WTC11 (cell line): Measurements from ENCODE around the gene TBC1D22A. TPM values are rescaled to one million over a fixed set of nuclear protein-coding genes. Genes with fewer than 3 reads are reported as not detected.

Experiments used
- ATAC-seq: fragments of 200-7000 bp; cut with Tn5 transposase; 2 replicates; pipeline ENCODE4 v1.10.0; 2021; ENCODE audit warnings: mild to moderate bottlenecking, moderate library complexity
- CTCF ChIA-PET: fragments of 300-600 bp; sonication (Branson Sonifier 250); formaldehyde crosslinking; loops from one replicate; lab custom pipeline; 2021; ENCODE audit warnings: antibody characterized with exemption; lab: Charles Lee
- POLR2A ChIA-PET: fragments of 350-600 bp; sonication (Branson Sonifier 250); formaldehyde crosslinking; loops from one replicate; lab custom pipeline; 2021; ENCODE audit warnings: antibody characterized with exemption; lab: Charles Lee
- DNase-seq: peaks from one replicate; pipeline ENCODE4 v3.0.0; 2021; ENCODE audit warnings: low spot score
- H3K27ac Mint-ChIP-seq: 2 replicates; pipeline ENCODE4 v1.8.0; 2021; ENCODE audit warnings: mixed read lengths
- H3K27me3 Mint-ChIP-seq: 2 replicates; pipeline ENCODE4 v1.8.0; 2021; ENCODE audit warnings: low read depth, mild to moderate bottlenecking, moderate library complexity, mixed read lengths
- H3K36me3 Mint-ChIP-seq: 2 replicates; pipeline ENCODE4 v1.8.0; 2021; ENCODE audit warnings: mixed read lengths
- H3K4me1 Mint-ChIP-seq: 2 replicates; pipeline ENCODE4 v1.8.0; 2022; ENCODE audit warnings: mixed read lengths
- H3K4me3 Mint-ChIP-seq: 2 replicates; pipeline ENCODE4 v1.8.0; 2021; ENCODE audit warnings: mild to moderate bottlenecking, moderate library complexity, mixed read lengths
- H3K9me3 Mint-ChIP-seq: 2 replicates; pipeline ENCODE4 v1.8.0; 2021; ENCODE audit warnings: mixed read lengths
- CREB1 ChIP-seq: sonication (generic); formaldehyde crosslinking; IDR thresholded peaks from 2 replicates; pipeline ENCODE4 v1.8.0; 2023; ENCODE audit warnings: mild to moderate bottlenecking, missing genetic modification reagents
- GABPB1 ChIP-seq: sonication (generic); formaldehyde crosslinking; IDR thresholded peaks from 2 replicates; pipeline ENCODE4 v1.8.1; 2023; ENCODE audit warnings: mild to moderate bottlenecking, missing genetic modification reagents
- NR1H2 ChIP-seq: sonication (generic); formaldehyde crosslinking; IDR thresholded peaks from 2 replicates; pipeline ENCODE4 v1.9.0; 2021; ENCODE audit warnings: mild to moderate bottlenecking, moderate library complexity, missing genetic modification reagents
- SP1 ChIP-seq: sonication (generic); formaldehyde crosslinking; conservative IDR thresholded peaks from 2 replicates; pipeline ENCODE4 v1.8.1; 2022; ENCODE audit warnings: missing genetic modification reagents
- ZNF121 ChIP-seq: sonication (generic); formaldehyde crosslinking; IDR thresholded peaks from 2 replicates; pipeline ENCODE4 v1.8.0; 2023; ENCODE audit warnings: missing genetic modification reagents
- ZNF423 ChIP-seq: fragments of 250-450 bp; sonication (Bioruptor Pico); IDR thresholded peaks from 2 replicates; pipeline ENCODE4 v2.1.2; 2022; ENCODE audit warnings: mild to moderate bottlenecking, moderate library complexity
- total RNA-seq: library from RNA; stranded (reverse); gene quantifications from 3 replicates; pipeline ENCODE4 v1.2.3, GENCODE V29; 2021
- TF ChIP-seq, protein P1 (sequence below): sonication (generic); formaldehyde crosslinking; IDR thresholded peaks from 2 replicates; pipeline ENCODE4 v1.8.1; 2023; ENCODE audit warnings: mild to moderate bottlenecking, missing genetic modification reagents, borderline replicate concordance
- TF ChIP-seq, protein P2 (sequence below): sonication (generic); formaldehyde crosslinking; IDR thresholded peaks from 2 replicates; pipeline ENCODE4 v1.8.1; 2022; ENCODE audit warnings: low read depth, missing genetic modification reagents, borderline replicate concordance
- TF ChIP-seq, protein P3 (sequence below): sonication (generic); formaldehyde crosslinking; IDR thresholded peaks from 2 replicates; pipeline ENCODE4 v1.8.1; 2023; ENCODE audit warnings: mild to moderate bottlenecking, missing genetic modification reagents, moderate library complexity
- TF ChIP-seq, protein P4 (sequence below): fragments of 250-450 bp; sonication (Bioruptor Pico); IDR thresholded peaks from 2 replicates; pipeline ENCODE4 v1.8.0; 2021; ENCODE audit warnings: mild to moderate bottlenecking
- TF ChIP-seq, protein P5 (sequence below): sonication (generic); formaldehyde crosslinking; IDR thresholded peaks from 2 replicates; pipeline ENCODE4 v1.8.1; 2023; ENCODE audit warnings: mild to moderate bottlenecking, missing genetic modification reagents

Gene TBC1D22A
- total RNA-seq, 1 experiment from 2014 or later = 18.1 TPM

DNA sequence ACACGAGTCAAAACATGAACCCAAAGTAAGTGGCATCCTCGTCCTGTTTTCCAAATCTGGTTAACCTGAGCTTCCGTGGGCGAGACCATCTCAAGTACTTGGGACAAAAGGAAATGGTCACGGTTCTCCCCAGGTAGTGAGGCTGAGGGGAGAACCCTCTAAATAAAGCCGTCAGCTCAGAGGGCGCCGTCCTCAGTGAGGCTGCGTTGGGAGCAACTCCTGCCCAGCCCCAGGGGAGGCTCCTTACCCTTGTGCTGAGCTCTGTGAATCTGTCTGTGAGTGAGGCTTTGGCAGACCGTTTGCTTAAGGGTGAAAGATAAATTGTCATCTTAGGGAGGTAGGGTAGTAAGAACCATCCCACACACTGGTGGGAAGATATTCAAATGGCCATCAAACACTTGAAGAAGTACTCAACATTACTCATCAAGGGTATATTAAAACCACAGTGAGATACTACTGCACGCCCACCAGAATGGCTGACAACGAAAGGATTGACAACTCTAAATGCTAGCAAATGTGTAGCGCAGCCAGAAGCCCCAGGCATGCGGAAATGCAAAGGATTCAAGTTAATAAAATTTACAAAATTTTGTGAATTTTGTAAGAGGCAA lies 321.0 kb downstream of the TBC1D22A start (continued):
- TF ChIP-seq, protein P1, sequence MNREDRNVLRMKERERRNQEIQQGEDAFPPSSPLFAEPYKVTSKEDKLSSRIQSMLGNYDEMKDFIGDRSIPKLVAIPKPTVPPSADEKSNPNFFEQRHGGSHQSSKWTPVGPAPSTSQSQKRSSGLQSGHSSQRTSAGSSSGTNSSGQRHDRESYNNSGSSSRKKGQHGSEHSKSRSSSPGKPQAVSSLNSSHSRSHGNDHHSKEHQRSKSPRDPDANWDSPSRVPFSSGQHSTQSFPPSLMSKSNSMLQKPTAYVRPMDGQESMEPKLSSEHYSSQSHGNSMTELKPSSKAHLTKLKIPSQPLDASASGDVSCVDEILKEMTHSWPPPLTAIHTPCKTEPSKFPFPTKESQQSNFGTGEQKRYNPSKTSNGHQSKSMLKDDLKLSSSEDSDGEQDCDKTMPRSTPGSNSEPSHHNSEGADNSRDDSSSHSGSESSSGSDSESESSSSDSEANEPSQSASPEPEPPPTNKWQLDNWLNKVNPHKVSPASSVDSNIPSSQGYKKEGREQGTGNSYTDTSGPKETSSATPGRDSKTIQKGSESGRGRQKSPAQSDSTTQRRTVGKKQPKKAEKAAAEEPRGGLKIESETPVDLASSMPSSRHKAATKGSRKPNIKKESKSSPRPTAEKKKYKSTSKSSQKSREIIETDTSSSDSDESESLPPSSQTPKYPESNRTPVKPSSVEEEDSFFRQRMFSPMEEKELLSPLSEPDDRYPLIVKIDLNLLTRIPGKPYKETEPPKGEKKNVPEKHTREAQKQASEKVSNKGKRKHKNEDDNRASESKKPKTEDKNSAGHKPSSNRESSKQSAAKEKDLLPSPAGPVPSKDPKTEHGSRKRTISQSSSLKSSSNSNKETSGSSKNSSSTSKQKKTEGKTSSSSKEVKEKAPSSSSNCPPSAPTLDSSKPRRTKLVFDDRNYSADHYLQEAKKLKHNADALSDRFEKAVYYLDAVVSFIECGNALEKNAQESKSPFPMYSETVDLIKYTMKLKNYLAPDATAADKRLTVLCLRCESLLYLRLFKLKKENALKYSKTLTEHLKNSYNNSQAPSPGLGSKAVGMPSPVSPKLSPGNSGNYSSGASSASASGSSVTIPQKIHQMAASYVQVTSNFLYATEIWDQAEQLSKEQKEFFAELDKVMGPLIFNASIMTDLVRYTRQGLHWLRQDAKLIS = no peak
- TF ChIP-seq CREB1 (CRISPR knock-in tag) (no peak), ZNF121 (CRISPR knock-in tag) (no peak)
- TF ChIP-seq, protein P2, sequence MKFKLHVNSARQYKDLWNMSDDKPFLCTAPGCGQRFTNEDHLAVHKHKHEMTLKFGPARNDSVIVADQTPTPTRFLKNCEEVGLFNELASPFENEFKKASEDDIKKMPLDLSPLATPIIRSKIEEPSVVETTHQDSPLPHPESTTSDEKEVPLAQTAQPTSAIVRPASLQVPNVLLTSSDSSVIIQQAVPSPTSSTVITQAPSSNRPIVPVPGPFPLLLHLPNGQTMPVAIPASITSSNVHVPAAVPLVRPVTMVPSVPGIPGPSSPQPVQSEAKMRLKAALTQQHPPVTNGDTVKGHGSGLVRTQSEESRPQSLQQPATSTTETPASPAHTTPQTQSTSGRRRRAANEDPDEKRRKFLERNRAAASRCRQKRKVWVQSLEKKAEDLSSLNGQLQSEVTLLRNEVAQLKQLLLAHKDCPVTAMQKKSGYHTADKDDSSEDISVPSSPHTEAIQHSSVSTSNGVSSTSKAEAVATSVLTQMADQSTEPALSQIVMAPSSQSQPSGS (CRISPR knock-in tag) = no peak
- TF ChIP-seq, all 79 proteins: peak for 0

DNA sequence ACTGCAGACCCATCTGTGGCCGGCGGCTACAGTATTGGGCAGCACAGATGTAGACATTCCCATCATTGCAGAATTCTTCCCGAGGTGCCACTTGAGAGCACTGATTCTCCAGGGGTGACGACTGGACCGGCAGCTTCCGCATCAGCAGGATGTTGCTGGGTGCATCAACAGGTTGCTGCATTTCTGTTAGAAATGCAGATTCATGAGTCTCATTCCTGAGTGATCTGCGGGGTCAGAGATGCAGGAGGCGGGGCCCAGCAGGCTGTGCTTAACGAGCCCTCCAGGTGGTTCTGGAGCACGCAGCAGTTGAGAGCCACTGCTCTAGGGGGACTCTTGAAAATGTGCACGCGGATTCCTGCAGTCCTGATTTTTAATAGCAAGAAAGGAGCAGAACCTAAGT lies 321.8 kb downstream of the TBC1D22A start:
- DNase-seq (peak; percentile 55), ATAC-seq (peak; percentile 86)
- Mint-ChIP-seq H3K4me3 (no peak overlapping the region), H3K4me1 (peaks cover 22% of the 10 kb centered on the region), H3K27ac (0 out of 2 replicates have a peak overlapping the region, but pooled peaks have one; percentile 58), H3K9me3 (peaks cover 23% of the 10 kb centered on the region), H3K27me3 (no peaks in the 10 kb centered on the region; the same call in 1 of the 2 replicates), H3K36me3 (peaks cover 18% of the 10 kb centered on the region)
- TF ChIP-seq SP1 (CRISPR knock-in tag) (no peak), ZNF423 (CRISPR knock-in tag) (no peak), NR1H2 (no peak)
- TF ChIP-seq, protein P3, sequence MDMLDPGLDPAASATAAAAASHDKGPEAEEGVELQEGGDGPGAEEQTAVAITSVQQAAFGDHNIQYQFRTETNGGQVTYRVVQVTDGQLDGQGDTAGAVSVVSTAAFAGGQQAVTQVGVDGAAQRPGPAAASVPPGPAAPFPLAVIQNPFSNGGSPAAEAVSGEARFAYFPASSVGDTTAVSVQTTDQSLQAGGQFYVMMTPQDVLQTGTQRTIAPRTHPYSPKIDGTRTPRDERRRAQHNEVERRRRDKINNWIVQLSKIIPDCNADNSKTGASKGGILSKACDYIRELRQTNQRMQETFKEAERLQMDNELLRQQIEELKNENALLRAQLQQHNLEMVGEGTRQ (CRISPR knock-in tag) = no peak
- TF ChIP-seq, protein P4, sequence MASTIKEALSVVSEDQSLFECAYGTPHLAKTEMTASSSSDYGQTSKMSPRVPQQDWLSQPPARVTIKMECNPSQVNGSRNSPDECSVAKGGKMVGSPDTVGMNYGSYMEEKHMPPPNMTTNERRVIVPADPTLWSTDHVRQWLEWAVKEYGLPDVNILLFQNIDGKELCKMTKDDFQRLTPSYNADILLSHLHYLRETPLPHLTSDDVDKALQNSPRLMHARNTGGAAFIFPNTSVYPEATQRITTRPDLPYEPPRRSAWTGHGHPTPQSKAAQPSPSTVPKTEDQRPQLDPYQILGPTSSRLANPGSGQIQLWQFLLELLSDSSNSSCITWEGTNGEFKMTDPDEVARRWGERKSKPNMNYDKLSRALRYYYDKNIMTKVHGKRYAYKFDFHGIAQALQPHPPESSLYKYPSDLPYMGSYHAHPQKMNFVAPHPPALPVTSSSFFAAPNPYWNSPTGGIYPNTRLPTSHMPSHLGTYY (CRISPR knock-in tag) = no peak
- ChIA-PET CTCF (no interaction called here), POLR2A (no interaction called here)

DNA sequence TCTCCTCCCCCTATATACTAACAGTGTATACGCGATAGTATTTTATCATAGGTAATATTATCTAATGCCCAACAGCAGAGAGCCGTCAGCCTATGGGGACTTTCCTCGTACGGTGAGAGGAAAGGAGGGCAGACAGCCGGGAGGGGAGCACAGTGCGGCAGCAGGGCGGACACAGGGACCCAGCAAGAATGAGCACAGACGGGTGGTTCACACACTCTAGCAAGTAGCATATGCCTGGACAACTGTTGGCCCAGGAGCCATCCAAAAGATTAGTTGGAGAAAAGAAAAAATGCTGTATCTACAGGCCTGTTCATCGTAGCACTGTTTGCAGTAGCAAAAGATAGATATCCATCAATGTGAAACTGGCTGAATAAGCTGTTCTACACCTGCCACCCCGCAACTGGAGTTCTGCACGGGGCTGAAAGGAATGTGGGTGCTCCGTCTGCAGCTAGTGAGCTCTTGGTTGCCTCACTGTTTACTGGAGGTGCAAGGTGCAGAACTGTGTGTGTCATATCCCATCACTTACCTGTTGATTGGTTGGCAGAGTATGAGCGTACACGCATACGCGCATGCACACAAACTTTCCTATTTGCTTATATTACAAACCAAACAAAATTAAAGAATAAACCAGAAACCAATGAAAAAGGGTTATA lies 324.3 kb downstream of the TBC1D22A start:
- TF ChIP-seq GABPB1 (CRISPR knock-in tag) = peak; percentile 35; the same call in 1 of the 2 replicates
- TF ChIP-seq, protein P5, sequence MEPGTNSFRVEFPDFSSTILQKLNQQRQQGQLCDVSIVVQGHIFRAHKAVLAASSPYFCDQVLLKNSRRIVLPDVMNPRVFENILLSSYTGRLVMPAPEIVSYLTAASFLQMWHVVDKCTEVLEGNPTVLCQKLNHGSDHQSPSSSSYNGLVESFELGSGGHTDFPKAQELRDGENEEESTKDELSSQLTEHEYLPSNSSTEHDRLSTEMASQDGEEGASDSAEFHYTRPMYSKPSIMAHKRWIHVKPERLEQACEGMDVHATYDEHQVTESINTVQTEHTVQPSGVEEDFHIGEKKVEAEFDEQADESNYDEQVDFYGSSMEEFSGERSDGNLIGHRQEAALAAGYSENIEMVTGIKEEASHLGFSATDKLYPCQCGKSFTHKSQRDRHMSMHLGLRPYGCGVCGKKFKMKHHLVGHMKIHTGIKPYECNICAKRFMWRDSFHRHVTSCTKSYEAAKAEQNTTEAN (CRISPR knock-in tag) = no peak
- ChIA-PET POLR2A (no interaction called here), CTCF (no interaction called here)
- Mint-ChIP-seq H3K4me3 (no peak overlapping the region), H3K27ac (no peak overlapping the region), H3K36me3 (peaks cover 7% of the 10 kb centered on the region), H3K9me3 (peaks cover 8% of the 10 kb centered on the region), H3K4me1 (peaks cover 39% of the 10 kb centered on the region), H3K27me3 (peaks cover 2% of the 10 kb centered on the region)
- ATAC-seq (no peak), DNase-seq (no peak)
